Activated T-helper 2 cell treated with anti-CD3 and anti-CD28 coated beads, Interferon-gamma antibody, Interleukin-2, Interleukin-4, amounts not matched to agents 10 μg/mL and 5 μg/mL and 100 μg/mL, durations not matched to agents 14 hours and 24 hours and 36 hours (primary cell): ENCODE measurements around the gene DNAJC27. TPM values are rescaled to one million over a fixed set of nuclear protein-coding genes. Genes with fewer than 3 reads are reported as not detected.

ENCODE experiments used
- DNase-seq: peaks from one replicate; pipeline ENCODE4 v3.0.0; 2021; ENCODE audit warnings: low spot score
- H3K27ac Mint-ChIP-seq: one replicate; pipeline ENCODE4 v1.8.0; 2021; ENCODE audit warnings: mixed read lengths
- H3K27me3 Mint-ChIP-seq: one replicate; pipeline ENCODE4 v1.8.0; 2021; ENCODE audit warnings: low read depth, mixed read lengths
- H3K36me3 Mint-ChIP-seq: one replicate; pipeline ENCODE4 v1.8.0; 2021; ENCODE audit warnings: low read depth, mixed read lengths
- H3K4me1 Mint-ChIP-seq: one replicate; pipeline ENCODE4 v1.8.0; 2021; ENCODE audit warnings: low read depth, mixed read lengths
- H3K4me3 Mint-ChIP-seq: one replicate; pipeline ENCODE4 v1.8.0; 2021; ENCODE audit warnings: low read depth, mild to moderate bottlenecking, moderate library complexity, mixed read lengths
- H3K9me3 Mint-ChIP-seq: one replicate; pipeline ENCODE4 v1.8.0; 2021; ENCODE audit warnings: mixed read lengths
- intact Hi-C: fragments of 100-400 bp; cut with micrococcal nuclease; formaldehyde crosslinking; loops from one replicate; pipeline ENCODE4 v1.15.1; 2023
- total RNA-seq: library from RNA; stranded (reverse); gene quantifications from 2 replicates; pipeline ENCODE4 v1.2.3, GENCODE V29; 2022

DNAJC27 gene
- total RNA-seq, 1 donor from 2014 or later, result 6.1 TPM

GRCh38 chr2:24959761-24960160, 12.0 kb downstream of the DNAJC27 start:
- no peak overlapping the region for H3K27ac Mint-ChIP-seq
- peaks cover 8% of the 10 kb centered on the region for H3K4me1 Mint-ChIP-seq
- H3K9me3 Mint-ChIP-seq, result peaks cover 10% of the 10 kb centered on the region
- H3K27me3 Mint-ChIP-seq, result no peaks in the 10 kb centered on the region
- intact Hi-C loops, result no loop called here
- peaks cover 85% of the 10 kb centered on the region for H3K36me3 Mint-ChIP-seq
- DNase-seq, result no peak
- no peak overlapping the region for H3K4me3 Mint-ChIP-seq

DNA sequence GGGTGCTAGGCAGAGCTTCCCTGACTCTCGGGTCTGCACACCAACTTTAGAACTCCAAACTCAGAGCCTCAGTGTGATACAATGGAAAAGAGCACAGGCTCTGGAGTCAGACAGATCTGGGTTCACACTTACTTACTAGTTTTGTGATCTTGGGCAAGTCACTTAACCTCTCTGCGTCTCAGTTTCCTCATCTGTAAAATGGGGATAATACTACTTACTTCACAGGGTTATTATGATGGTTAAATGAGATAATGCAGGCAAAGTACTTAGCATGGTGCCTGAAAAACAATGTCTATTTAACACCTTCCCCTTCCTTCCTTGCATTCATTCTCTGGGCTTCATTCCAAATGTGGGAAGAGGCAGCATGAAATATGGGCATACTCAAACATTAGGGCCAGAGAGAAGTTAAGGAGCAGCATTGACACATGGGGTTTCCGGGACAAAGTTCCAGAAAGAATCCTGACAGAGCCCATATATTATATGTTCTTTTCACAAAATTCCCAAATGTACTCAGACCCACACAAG, 13.3 kb downstream of the DNAJC27 start:
- H3K36me3 Mint-ChIP-seq, result peaks cover 89% of the 10 kb centered on the region
- no peak for DNase-seq
- peaks cover 10% of the 10 kb centered on the region for H3K9me3 Mint-ChIP-seq
- intact Hi-C loops, result no loop called here
- no peak overlapping the region for H3K27ac Mint-ChIP-seq
- H3K27me3 Mint-ChIP-seq, result no peaks in the 10 kb centered on the region
- peaks cover 8% of the 10 kb centered on the region for H3K4me1 Mint-ChIP-seq
- no peak overlapping the region for H3K4me3 Mint-ChIP-seq

DNA sequence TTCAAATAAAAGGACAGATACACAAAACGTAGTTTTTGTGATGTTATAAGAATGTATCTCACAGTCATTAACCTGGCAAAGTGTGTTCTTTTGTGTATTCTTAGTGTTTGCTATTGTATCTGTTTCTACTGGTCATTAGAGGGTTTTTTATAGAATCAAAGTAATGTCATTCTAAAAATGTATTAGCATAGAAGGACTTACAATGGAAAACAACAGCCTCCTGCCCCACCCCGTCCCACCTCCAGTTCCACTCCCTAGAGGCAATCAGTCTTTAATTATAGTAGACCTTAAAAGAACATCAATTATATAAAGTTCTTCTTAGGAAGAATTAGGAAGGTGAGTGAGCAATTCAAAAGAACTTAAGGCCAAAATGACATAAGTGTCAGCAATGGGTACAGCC, 13.8 kb downstream of the DNAJC27 start:
- intact Hi-C loops, result no loop called here
- Mint-ChIP-seq H3K4me1 (peaks cover 8% of the 10 kb centered on the region), H3K27me3 (no peaks in the 10 kb centered on the region), H3K4me3 (no peak overlapping the region), H3K27ac (no peak overlapping the region), H3K36me3 (peaks cover 87% of the 10 kb centered on the region), H3K9me3 (peaks cover 10% of the 10 kb centered on the region)
- no peak for DNase-seq

DNA sequence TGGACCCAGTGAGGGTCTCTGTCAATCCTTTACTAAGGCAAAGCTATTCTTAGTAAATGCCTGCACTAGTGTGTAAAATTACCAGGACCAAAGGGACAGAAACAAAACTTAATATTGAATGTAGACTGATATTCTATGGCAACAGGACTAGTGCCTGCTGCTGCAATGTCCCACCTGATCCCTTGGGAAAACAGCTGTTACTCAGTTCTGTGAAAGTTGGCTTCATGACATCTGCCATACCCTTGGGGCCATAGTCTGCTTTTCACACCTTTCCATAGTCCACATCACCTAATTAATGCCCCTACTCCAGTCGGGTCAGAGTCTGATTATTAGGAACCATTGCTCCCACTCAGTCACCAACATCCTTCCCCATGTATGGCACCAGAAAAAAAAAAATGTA, 14.5 kb downstream of the DNAJC27 start:
- DNase-seq, result no peak
- intact Hi-C loops, result no loop called here
- H3K36me3 Mint-ChIP-seq, result peaks cover 86% of the 10 kb centered on the region
- H3K27me3 Mint-ChIP-seq, result no peaks in the 10 kb centered on the region
- peaks cover 10% of the 10 kb centered on the region for H3K9me3 Mint-ChIP-seq
- peaks cover 5% of the 10 kb centered on the region for H3K4me1 Mint-ChIP-seq
- no peak overlapping the region for H3K4me3 Mint-ChIP-seq
- H3K27ac Mint-ChIP-seq, result no peak overlapping the region

DNA sequence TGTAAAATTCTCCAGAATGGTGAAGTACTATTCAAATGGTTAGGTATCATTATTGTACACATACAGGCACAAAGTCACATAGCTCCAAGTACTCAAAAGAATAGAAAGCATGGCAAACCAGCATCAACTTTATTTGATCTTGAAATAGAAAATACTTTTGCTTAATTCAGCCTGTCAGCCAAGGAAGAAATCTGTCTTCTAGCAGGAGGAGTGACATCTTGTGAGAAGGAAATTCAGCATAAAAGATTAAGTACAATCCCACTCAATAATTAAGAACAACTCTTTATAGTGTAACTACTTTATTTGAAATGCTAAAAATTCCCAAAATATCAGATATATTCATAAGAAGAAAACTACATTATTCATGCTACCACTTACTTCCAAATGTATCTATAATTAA, 15.8 kb downstream of the DNAJC27 start:
- no peak for DNase-seq
- Mint-ChIP-seq H3K4me1 (peaks cover 5% of the 10 kb centered on the region), H3K4me3 (no peak overlapping the region), H3K27me3 (no peaks in the 10 kb centered on the region), H3K9me3 (peaks cover 10% of the 10 kb centered on the region), H3K36me3 (peaks cover 85% of the 10 kb centered on the region), H3K27ac (no peak overlapping the region)
- intact Hi-C loops, result no loop called here

DNA sequence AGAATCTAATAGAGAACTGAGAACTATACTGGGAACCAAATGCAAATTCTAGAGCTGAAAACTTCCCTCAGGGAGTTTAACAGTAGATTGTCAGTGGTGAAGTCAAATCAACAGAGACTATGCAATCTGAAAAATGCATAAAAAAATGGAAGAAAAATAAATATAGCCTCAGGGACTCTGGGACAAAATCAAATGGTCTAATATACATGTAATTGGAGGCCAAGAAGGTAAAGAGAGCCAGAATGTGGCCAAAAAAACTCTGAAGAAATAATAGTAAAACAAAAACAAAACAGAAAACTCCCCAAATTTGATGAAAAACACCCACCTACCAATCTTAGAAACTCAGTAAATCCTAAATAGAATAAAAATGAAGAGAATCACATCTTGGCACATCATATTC, 16.5 kb downstream of the DNAJC27 start:
- Mint-ChIP-seq H3K27ac (no peak overlapping the region), H3K36me3 (peaks cover 80% of the 10 kb centered on the region), H3K9me3 (peaks cover 10% of the 10 kb centered on the region), H3K4me1 (peaks cover 5% of the 10 kb centered on the region), H3K4me3 (no peak overlapping the region), H3K27me3 (no peaks in the 10 kb centered on the region)
- DNase-seq, result no peak
- intact Hi-C loops, result no loop called here

DNA sequence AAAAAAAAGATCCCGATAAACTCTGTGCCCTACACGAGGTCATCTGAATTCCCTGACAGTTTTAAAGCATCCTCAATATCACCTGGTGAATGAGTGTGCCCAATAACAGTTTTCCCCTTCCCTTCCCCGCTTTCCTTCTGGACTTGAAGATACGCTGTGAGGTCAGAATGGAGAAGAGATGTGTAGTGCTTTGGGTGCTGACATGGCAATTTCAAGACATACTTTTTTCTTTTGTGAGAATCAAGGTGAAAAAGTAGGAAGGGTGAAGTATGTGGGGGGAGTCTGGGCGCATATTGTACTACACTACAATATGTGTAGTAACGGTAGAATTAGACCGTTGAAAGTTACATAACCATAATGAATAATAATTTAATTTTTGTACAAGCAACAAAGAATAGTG, 21.7 kb downstream of the DNAJC27 start:
- Mint-ChIP-seq H3K36me3 (peaks cover 58% of the 10 kb centered on the region), H3K4me1 (no peaks in the 10 kb centered on the region), H3K9me3 (peaks cover 3% of the 10 kb centered on the region), H3K27ac (no peak overlapping the region), H3K4me3 (no peak overlapping the region), H3K27me3 (no peaks in the 10 kb centered on the region)
- no peak for DNase-seq
- intact Hi-C loops, result no loop called here

GRCh38 chr2:24948506-24948905, 23.2 kb downstream of the DNAJC27 start:
- Mint-ChIP-seq H3K4me1 (no peaks in the 10 kb centered on the region), H3K9me3 (no peaks in the 10 kb centered on the region), H3K36me3 (peaks cover 43% of the 10 kb centered on the region), H3K4me3 (no peak overlapping the region), H3K27ac (no peak overlapping the region), H3K27me3 (no peaks in the 10 kb centered on the region)
- intact Hi-C loops, result no loop called here
- no peak for DNase-seq

GRCh38 chr2:24947561-24948157, 24.1 kb downstream of the DNAJC27 start:
- Mint-ChIP-seq H3K36me3 (peaks cover 39% of the 10 kb centered on the region), H3K9me3 (no peaks in the 10 kb centered on the region), H3K4me3 (no peak overlapping the region), H3K27ac (no peak overlapping the region), H3K4me1 (no peaks in the 10 kb centered on the region), H3K27me3 (no peaks in the 10 kb centered on the region)
- no peak for DNase-seq
- intact Hi-C loops, result no loop called here

DNA sequence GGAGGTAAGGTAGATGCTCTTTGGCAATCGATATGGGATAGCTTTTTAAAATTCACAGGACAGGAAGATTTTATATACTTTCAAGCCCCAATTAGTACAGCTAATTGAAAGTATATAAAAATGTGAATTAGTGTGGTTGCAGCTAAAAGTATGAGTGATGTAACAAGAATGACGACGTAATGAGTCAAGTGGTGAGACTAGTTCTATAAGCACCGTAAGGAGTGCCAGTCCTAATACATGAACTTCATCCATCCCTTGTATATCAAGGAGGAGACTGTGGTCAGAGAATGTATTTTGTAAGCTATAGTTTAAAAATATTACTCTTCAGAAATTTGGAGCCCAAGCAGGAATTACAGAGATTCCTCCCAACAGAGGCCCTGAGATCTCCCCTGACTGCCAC, 25.8 kb downstream of the DNAJC27 start:
- H3K4me1 Mint-ChIP-seq, result no peaks in the 10 kb centered on the region
- peaks cover 27% of the 10 kb centered on the region for H3K36me3 Mint-ChIP-seq
- no peaks in the 10 kb centered on the region for H3K9me3 Mint-ChIP-seq
- no peak for DNase-seq
- no peak overlapping the region for H3K27ac Mint-ChIP-seq
- no peak overlapping the region for H3K4me3 Mint-ChIP-seq
- intact Hi-C loops, result no loop called here
- H3K27me3 Mint-ChIP-seq, result no peaks in the 10 kb centered on the region

GRCh38 chr2:24943427-24944053, 28.2 kb downstream of the DNAJC27 start:
- Mint-ChIP-seq H3K4me1 (no peaks in the 10 kb centered on the region), H3K27me3 (no peaks in the 10 kb centered on the region), H3K9me3 (no peaks in the 10 kb centered on the region), H3K4me3 (no peak overlapping the region), H3K27ac (no peak overlapping the region), H3K36me3 (peaks cover 20% of the 10 kb centered on the region)
- DNase-seq, result no peak
- intact Hi-C loops, result no loop called here

GRCh38 chr2:24939353-24939752, 32.4 kb downstream of the DNAJC27 start:
- intact Hi-C loops, result no loop called here
- Mint-ChIP-seq H3K4me3 (no peak overlapping the region), H3K4me1 (no peaks in the 10 kb centered on the region), H3K27ac (no peak overlapping the region), H3K27me3 (no peaks in the 10 kb centered on the region), H3K36me3 (peaks cover 2% of the 10 kb centered on the region), H3K9me3 (no peaks in the 10 kb centered on the region)
- DNase-seq, result no peak

DNA sequence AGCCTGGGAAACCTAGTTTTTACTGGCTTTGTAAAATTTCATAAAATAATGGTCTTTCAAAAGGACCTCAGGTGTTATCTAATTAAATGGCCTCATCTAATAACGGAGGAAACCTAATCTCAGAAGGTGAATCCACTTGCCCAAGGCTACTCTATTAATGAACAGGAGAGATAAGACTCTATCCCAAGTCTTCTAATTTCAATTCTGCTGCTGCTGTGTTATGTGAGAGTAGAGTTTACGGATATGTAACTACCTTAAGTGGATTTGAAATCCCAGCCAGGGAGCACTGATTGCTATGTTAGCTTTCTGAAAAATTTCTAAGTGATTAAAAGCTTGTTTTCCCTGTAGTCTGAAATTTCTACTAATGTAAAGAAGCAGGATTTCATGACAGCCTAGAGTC, 34.5 kb downstream of the DNAJC27 start:
- Mint-ChIP-seq H3K4me1 (no peaks in the 10 kb centered on the region), H3K4me3 (no peak overlapping the region), H3K27ac (no peak overlapping the region), H3K9me3 (no peaks in the 10 kb centered on the region), H3K27me3 (no peaks in the 10 kb centered on the region), H3K36me3 (no peaks in the 10 kb centered on the region)
- intact Hi-C loops, result no loop called here
- no peak for DNase-seq
